ENCODE results near the gene ARHGEF16.

DNA sequence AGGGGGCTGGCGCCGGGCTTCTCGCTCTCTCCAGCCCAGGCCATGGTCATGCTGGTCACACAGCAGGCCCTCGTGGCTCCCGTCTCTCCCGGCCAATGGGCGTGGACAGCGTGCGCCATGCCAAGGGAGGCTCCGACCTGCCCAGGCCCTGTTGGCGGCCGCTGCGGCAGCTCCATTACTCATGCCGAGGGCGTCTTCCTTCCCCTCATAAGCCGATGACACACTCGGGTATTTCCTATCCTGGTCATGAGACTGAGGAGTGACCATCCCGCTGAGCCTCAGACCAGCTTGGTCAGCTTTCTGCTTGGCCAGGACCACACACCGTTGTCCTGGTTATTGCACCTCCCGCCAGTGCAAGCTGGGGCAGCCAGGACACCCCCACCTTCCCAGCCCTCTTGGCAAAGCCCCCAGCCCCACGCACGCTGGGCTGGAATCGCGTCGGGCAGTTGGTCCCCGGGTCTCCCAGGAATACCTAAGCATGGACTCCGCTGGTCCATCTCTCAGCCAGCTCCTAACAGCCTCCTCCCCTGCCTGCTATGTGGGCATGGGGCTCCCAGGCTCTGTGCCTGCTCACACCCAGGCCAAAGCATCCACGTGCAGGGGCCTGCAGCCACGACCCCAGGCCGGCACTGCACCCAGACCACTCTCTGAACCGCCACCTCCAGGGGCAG lies 49.8 kb downstream of the ARHGEF16 start:
- TF ChIP-seq, protein P1, sequence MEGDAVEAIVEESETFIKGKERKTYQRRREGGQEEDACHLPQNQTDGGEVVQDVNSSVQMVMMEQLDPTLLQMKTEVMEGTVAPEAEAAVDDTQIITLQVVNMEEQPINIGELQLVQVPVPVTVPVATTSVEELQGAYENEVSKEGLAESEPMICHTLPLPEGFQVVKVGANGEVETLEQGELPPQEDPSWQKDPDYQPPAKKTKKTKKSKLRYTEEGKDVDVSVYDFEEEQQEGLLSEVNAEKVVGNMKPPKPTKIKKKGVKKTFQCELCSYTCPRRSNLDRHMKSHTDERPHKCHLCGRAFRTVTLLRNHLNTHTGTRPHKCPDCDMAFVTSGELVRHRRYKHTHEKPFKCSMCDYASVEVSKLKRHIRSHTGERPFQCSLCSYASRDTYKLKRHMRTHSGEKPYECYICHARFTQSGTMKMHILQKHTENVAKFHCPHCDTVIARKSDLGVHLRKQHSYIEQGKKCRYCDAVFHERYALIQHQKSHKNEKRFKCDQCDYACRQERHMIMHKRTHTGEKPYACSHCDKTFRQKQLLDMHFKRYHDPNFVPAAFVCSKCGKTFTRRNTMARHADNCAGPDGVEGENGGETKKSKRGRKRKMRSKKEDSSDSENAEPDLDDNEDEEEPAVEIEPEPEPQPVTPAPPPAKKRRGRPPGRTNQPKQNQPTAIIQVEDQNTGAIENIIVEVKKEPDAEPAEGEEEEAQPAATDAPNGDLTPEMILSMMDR (IDR thresholded peaks at IDR 0.05) = no peak
- no peak for TF ChIP-seq EZH2 (IDR thresholded peaks at IDR 0.05)
